DLD1 (cell line): ENCODE data around the gene RFT1.

Source experiments
- in situ Hi-C: cut with HindIII; loops from 2 replicates; pipeline ENCODE4 v1.10.0; 2017; ENCODE audit warnings: low sequenced_read_pairs

Gene RFT1

GRCh38 chr3:53097887-53098286, 32.3 kb downstream of the RFT1 start:
- in situ Hi-C loops, result no loop called here

- in situ Hi-C loops, result no loop called here
Observed at GRCh38 chr3:53092942-53093341, 37.3 kb downstream of the RFT1 start.

GRCh38 chr3:53092216-53092615, 38.0 kb downstream of the RFT1 start:
- in situ Hi-C loops, result no loop called here

- in situ Hi-C loops, result no loop called here
Observed at GRCh38 chr3:53091011-53091410, 39.2 kb downstream of the RFT1 start.

GRCh38 chr3:53089511-53089910, 40.7 kb downstream of the RFT1 start:
- in situ Hi-C loops, result no loop called here

GRCh38 chr3:53085476-53085875, 44.8 kb downstream of the RFT1 start:
- in situ Hi-C loops, result no loop called here

GRCh38 chr3:53084310-53085001, 45.8 kb downstream of the RFT1 start:
- in situ Hi-C loops, result no loop called here

- in situ Hi-C loops, result no loop called here
Observed at GRCh38 chr3:53083949-53084309, 46.3 kb downstream of the RFT1 start.

GRCh38 chr3:53083521-53083920, 46.7 kb downstream of the RFT1 start:
- in situ Hi-C loops, result no loop called here

GRCh38 chr3:53082736-53083135, 47.5 kb downstream of the RFT1 start:
- in situ Hi-C loops, result no loop called here

GRCh38 chr3:53081318-53081717, 48.9 kb downstream of the RFT1 start:
- in situ Hi-C loops, result no loop called here

GRCh38 chr3:53080612-53081205, 49.5 kb downstream of the RFT1 start:
- in situ Hi-C loops, result no loop called here

- in situ Hi-C loops, result no loop called here
Observed at GRCh38 chr3:53079791-53080555, 50.3 kb downstream of the RFT1 start.

- in situ Hi-C loops, result no loop called here
Observed at GRCh38 chr3:53079147-53079546, 51.1 kb downstream of the RFT1 start.

GRCh38 chr3:53078656-53079055, 51.6 kb downstream of the RFT1 start:
- in situ Hi-C loops, result no loop called here

- in situ Hi-C loops, result no loop called here
Observed at GRCh38 chr3:53077476-53078220, 52.6 kb downstream of the RFT1 start.

- in situ Hi-C loops, result no loop called here
Observed at GRCh38 chr3:53075743-53076140, 54.5 kb downstream of the RFT1 start.

GRCh38 chr3:53074761-53075742, 55.2 kb downstream of the RFT1 start:
- in situ Hi-C loops, result no loop called here

- in situ Hi-C loops, result no loop called here
Observed at GRCh38 chr3:53074366-53074696, 55.9 kb downstream of the RFT1 start.

GRCh38 chr3:53073553-53074365, 56.5 kb downstream of the RFT1 start:
- in situ Hi-C loops, result no loop called here
